NCI-H146 treated with DMSO at 0.1 percent for 48 hours (cell line): ENCODE data around the gene RGL1.
A peak's percentile ranks its signal among the peaks of the same experiment; 100 is the strongest.

ENCODE experiments used
- DNase-seq: peaks from one replicate; lab custom pipeline; 2025; ENCODE audit not compliant: unreplicated experiment; lab: John Stamatoyannopoulos, UW

Gene RGL1

GRCh38 chr1:183817576-183818288 lies 12.8 kb downstream of the RGL1 start:
- DNase-seq, result no peak

DNA sequence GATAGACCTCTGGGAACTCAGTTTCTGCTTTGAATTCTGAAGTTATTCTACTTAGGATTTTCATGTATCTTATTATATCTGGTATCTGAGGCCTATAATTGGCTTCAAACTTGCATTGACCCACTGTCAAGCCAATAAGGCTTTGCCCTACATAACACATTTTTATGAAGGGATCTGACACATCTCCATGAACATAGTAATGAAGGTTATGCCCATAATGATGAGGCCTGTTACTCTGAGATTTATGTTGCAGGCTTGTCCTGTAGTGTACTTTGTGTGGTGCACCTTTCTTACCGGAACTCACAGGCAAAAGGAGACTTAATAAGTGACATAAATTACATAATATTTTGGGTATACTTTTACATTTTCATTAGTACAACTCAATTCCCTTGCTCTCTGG lies 14.1 kb downstream of the RGL1 start:
- no peak for DNase-seq

DNA sequence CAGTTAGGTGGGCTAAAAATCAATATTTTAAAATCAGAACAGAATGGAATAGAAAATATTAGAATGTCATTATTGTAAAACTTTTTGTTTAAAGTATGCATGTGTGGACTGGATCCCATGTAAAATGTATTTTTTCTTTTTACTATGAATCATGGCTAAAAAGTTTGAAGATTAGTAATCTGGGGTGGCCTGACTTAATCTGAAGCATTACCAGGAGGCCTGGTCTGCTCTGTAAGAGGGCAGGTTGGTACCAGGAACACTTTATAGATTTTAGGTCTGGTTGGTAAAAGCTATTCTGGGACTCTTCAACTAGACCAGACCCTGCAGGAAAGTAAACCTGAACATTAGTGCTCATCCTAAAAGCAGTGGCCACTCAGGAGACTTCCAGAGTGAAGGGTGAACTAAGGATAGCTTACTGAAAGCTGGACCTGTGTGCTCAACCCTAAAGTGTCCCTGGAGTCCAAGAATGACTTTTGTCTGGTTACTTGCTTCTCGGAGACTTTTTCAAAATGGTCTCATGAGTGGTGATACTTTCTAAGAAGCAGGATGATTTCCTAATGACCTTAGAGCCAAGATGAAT lies 16.5 kb downstream of the RGL1 start:
- no peak for DNase-seq

GRCh38 chr1:183821889-183822611 lies 17.1 kb downstream of the RGL1 start:
- no peak for DNase-seq

- no peak for DNase-seq
Observed at GRCh38 chr1:183824291-183824690, 19.4 kb downstream of the RGL1 start.

- no peak for DNase-seq
Observed at GRCh38 chr1:183827801-183828200, 22.9 kb downstream of the RGL1 start.

DNA sequence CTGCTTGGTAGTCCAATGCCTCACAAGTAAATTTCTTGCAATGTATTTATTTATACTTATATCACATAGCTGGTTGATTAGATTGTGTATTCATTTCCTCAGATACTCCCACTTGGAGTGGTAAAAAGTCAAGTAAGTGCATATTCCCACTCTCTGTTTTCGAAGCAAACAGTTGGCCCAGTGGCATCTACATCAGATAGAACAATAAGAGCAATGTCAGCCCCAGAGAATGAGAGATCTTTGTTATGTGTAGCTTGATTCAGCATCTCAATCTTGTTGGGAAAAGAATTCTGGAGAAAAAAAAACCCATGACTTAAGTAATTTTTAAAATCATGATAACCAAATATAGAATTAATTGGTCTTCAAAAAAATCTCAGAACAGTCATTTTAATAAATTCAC lies 25.5 kb downstream of the RGL1 start:
- DNase-seq, result no peak

DNA sequence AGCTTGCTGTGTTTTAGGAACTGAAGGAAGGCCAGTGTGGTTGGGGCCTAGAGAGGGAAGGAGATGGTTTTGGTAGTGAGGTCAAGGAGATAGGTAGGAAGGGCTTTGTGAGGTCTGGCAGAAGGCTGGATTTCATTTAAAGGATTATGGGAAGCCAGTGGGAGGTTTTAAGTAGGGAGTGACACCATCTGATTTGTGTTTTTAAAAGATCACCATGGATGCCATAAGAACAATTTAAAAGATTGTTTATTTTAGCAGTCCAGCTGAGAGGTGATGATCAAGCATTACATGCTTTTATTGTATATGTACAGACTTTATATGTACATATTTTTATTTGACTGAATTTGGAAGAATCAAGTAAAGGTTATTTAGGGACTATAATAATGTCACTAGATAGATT lies 26.4 kb downstream of the RGL1 start:
- DNase-seq, result no peak

DNA sequence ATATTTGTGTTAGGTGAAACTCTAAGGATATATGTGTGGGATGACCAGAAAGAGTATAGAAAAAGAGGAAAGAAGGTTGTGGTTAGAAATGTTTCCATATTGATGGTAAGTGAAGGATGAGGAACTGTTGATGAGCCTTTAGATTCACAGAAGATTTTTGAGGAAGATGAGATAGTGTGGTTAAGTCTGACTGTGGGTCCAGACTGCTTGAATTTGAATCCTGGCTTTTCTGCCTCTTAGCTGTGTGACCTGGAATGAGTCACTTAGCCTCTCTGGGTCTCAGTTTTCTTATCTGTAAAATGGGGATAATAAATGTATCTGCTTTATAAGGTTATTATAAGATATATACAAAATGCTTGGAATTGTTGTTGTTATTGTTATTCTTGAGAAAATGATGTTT lies 27.5 kb downstream of the RGL1 start:
- DNase-seq, result no peak

DNA sequence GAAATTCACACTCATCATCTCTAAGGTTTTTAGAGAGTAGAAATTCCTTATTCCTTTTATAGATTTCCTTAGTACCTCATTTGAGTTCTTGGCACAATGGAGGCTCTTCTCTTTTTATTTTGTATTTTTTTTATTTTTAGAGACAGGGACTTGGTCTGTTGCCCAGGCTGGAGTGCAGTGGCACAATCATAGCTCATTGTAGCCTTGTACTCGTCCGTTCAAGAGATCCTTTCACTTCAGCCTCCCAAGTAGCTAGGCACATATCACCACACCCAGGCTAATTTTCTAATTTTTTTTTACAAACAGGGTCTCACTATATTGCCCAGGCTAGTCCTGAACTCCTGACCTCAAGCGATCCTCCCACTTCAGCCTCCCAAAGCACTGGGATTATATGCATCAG lies 29.6 kb downstream of the RGL1 start:
- no peak for DNase-seq

- DNase-seq, result no peak
Observed at GRCh38 chr1:183836598-183836997, 31.7 kb downstream of the RGL1 start.

DNA sequence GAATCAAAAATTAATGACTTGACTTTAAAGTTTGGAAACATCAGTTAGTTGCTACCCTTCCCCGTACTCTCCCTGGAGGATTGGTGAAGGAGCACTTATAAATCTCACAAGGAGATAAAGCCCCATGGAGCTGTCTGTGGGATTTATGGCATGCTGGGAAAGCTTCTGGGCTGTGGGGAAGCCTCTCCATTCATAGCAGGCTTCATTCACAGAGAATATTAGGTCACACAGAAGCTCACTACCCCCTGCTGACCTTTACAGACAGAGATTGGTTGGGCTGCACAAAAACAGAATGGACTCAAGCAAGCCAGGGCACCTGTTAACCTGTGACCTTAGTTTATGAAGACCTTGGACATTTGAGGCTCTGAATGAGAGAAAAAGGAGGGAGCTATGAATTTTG lies 32.1 kb downstream of the RGL1 start:
- peak; percentile 71 for DNase-seq

DNA sequence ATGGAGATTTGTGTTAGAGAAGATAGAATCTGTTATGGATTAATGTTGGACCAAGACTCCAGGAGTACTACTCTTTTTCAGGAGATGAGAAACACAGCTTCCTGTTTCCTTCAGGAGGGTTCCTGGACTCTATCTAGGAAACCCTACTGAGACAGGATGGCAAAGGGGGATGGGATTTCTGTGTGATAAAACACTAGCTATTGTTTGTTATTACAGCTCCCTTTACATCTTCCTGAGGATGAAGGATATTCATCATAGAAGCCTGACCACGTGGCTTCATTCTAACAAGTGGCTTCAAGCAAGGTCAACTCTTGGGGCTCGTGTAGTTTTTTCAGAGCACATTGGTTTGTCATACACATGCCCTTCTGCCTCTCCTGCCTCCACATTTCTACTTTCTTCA lies 33.3 kb downstream of the RGL1 start:
- no peak for DNase-seq

DNA sequence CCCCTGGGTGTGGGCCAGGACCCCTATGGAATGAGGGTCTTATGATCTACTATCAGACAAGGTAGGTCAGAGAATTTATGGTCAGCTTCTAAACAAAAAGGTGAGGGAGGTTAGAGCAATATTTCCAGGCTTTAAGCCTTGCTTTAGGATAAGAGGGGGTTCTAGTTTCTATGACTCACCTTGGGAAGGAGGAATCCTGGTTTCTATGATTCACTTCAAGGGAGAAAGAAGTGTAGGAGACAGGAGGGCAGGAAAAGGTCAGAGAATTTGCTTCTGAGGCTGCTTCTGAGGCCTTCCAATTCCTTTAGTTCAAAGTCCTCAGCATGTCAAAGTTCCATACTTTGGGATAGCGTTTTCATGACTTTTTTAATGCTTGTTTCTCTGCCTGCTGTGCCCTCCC lies 35.2 kb downstream of the RGL1 start:
- DNase-seq, result no peak

DNA sequence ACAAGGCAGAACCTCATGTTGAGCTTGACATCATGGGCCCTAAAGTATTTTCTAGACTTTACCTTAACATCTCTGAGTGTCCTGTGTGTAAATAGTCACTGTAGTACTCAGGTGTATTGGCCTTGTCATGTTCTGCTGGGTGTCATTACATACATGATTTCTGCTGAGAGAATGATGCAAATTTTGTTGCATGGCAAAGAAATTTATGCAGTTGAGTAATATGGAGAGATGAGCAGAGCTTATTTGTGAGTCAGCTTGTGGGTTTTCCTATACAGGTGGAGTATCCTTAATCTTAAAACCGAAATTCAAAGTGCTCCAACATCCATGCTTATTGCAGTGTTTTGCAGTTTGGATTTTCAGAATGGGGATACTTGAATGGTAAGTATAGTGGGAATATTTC lies 36.6 kb downstream of the RGL1 start:
- no peak for DNase-seq

DNA sequence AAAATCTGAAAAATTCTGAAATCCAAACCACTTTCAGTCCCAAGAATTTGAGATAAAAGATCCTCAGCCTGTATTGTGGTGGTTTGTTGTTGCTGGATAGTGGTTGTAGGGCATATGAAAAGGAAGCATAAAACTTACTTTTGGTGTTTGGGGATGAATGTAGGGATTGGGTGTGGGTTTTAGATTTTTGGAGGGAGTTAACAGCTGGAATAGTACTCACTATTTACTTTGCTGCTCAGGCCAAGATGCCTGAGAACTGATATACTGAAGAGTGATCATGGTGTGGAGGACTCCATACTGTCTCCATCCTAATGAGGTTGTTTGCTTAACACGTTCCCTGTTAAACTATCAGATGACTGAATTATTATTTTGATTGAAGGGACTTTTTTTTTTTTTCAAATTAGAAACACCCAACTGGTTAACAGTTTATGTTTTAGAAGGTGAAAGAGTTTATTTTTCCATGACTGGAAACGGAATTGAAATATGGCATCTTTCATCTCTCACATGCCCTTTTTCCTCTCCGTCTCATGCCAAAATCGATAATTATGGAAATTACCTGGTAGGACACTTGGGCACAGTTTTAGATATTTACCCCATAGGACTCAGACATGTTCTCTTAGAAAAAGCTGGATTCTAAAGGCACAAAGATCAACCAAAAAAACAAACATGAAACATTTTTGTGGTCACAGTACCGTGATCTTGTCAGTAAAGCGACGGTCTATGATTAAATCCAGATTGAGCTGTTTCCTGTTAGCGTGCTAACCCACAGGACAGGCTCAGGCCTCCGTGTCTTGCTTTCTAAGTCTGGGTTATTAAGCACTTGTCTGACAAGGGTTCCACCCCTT lies 37.3 kb downstream of the RGL1 start:
- DNase-seq, result no peak

DNA sequence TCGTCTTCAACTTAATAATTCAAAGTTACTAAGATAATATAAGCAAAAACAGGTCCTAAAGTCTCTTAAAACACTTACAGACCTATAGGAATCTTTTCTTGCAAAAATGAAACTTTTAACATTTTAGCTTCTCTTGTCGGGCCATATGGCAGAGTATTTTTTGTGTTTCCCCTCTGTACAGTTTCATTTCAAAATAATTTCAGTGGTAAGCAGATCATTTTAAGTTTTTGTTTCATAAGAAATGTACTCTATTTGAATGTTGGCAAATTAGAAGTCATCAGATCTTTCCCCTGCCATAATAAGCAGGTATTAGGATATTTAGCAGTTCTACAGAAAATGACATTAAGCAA lies 37.9 kb downstream of the RGL1 start:
- DNase-seq, result no peak

- DNase-seq, result no peak
Observed at GRCh38 chr1:183844806-183845205, 39.9 kb downstream of the RGL1 start.

DNA sequence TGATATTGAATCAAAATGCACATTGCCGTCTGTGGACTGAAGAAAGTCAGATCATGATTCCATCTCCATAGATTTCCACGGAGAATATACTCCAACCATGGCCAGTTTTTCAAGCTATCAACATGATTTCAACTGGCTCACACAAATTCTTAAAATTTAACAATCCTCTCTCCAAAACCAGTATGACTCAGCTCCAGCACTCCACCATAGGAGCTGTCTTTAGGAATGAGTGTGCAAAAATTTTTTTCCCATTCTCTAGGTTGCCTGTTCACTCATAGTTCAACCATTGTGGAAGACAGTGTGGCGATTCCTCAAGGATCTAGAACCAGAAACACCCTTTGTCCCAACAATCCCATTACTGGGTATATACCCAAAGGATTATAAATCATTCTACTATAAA lies 40.8 kb downstream of the RGL1 start:
- no peak for DNase-seq

- no peak for DNase-seq
Observed at GRCh38 chr1:183847641-183848040, 42.7 kb downstream of the RGL1 start.

DNA sequence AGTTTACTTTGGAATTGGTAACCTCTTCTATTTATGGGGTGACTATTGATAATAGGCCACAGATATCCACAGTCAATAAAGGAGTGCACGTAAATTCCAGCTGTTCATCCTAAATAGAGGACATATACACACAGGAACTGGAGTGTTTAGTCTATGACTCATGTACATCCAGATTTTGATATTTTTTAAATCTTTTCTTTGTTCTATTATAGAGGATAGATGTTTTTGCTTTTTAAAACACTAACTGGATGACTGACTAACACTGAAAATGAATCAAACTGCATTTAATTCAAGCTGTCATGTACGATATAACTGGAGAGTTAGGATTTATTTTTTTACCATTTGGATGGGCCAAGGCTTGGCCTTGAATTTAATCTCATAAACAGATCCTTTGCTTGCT lies 45.9 kb downstream of the RGL1 start:
- no peak for DNase-seq

DNA sequence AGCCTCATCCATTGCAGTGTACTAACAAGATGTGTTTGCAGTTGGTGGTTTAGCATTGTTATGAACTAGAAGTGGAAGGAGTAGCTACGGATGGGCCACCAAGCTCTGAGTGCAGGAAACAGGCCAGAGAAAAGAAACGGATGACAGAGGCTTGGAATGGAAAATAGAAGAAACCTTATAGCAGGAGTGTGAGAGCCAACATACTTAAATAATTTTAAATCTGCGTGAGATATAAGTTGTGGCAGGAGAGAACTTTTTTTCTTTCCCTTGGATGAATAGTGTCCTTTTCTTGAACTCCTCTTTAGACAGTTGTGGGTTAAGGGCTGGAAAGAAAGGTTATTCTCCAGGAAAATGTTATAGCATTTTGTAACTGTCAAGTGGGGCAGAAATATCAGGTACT lies 54.2 kb downstream of the RGL1 start:
- DNase-seq, result no peak
